ENCODE results near the gene TMEM163.

GRCh38 chr2:134679294-134679693 lies 39.5 kb downstream of the TMEM163 start:
- no peak for TF ChIP-seq POLR2A (IDR thresholded peaks at IDR 0.05; ENCODE audit: extremely low read depth, insufficient read length)
- no peak for TF ChIP-seq CTCF (IDR thresholded peaks at IDR 0.05; ENCODE audit: low read depth, low read length)

All from NB4 (cell line).